K562 (cell line): ENCODE measurements around the gene HPN. TPM values are rescaled to one million over a fixed set of nuclear protein-coding genes. Genes with fewer than 3 reads are reported as not detected.

ENCODE experiments used
- ATAC-seq: fragments of 200-7000 bp; cut with Tn5 transposase; 3 replicates; pipeline ENCODE4 v1.9.1; 2020; ENCODE audit warnings: moderate library complexity
- BruUV-seq: library from RNA; stranded (reverse); fragments of 400-500 nt; replicated peaks from 2 replicates; lab custom pipeline; 2021; lab: Mats Ljungman, UMichigan
- CTCF ChIA-PET: fragments of 300-600 bp; formaldehyde crosslinking; extraction: SDS; loops from one replicate; lab custom pipeline; 2021; ENCODE audit warnings: low intra/inter-chr PET ratio; lab: Yijun Ruan, JAX
- POLR2A ChIA-PET: fragments of 300-600, 350-650 bp; sonication (Branson Sonifier 250); formaldehyde crosslinking; extraction: SDS; loops from one replicate; lab custom pipeline; 2021; ENCODE audit warnings: antibody characterized with exemption, inconsistent platforms; lab: Yijun Ruan, JAX
- DNase-seq, 4 experiments: peaks; one replicate each; pipeline versions ENCODE4 v3.0.0 to v3.0.0-alpha.2; 2011 to 2018; ENCODE audit warnings: low spot score in 3 of 4, mixed read lengths in 3 of 4; ENCODE audit errors: extremely low read depth in 1 of 4
- FAIRE-seq: peaks from 2 replicates; lab custom pipeline; 2011; peaks lifted over from hg19 to GRCh38; lab: Jason Lieb, UNC
- H2AFZ ChIP-seq: 2 replicates; pipeline ENCODE4 v1.6.0; 2011; ENCODE audit warnings: low read depth, low read length, control low read depth, inconsistent platforms
- H3K27ac ChIP-seq: fragments of 200-600 bp; 3 replicates; pipeline ENCODE4 v1.8.0; 2011; ENCODE audit warnings: low read depth, mild to moderate bottlenecking, control low read depth, inconsistent platforms, low read length, moderate library complexity, mixed read lengths; ENCODE audit errors: extremely low read depth
- H3K27me3 ChIP-seq, 2 experiments: fragments of 300-600 bp in 1 of 2; 2 replicates in 1 of 2; 3 replicates in 1 of 2; pipeline versions ENCODE4 v1.6.0 to v1.8.0; 2011; ENCODE audit warnings: inconsistent platforms in 2 of 2, low read length in 2 of 2, mild to moderate bottlenecking in 1 of 2, mixed read lengths in 1 of 2, moderate library complexity in 1 of 2; ENCODE audit not compliant: control insufficient read depth in 2 of 2, insufficient read depth in 2 of 2
- H3K36me3 ChIP-seq: fragments of 300-600 bp; 3 replicates; pipeline ENCODE4 v1.8.0; 2011; ENCODE audit warnings: mild to moderate bottlenecking, low read length, inconsistent platforms; ENCODE audit not compliant: control insufficient read depth, insufficient read depth
- H3K4me1 ChIP-seq, 2 experiments: fragments of 200-600 bp in 1 of 2; replicated peaks in 1 of 2; 2 replicates in 1 of 2; 3 replicates in 1 of 2; pipeline versions ENCODE4 v1.5.1 to v1.8.0; 2011; ENCODE audit warnings: inconsistent platforms in 2 of 2, low read length in 2 of 2, mild to moderate bottlenecking in 1 of 2, mixed read lengths in 1 of 2, moderate library complexity in 1 of 2; ENCODE audit not compliant: control insufficient read depth in 2 of 2, insufficient read depth in 2 of 2
- H3K4me2 ChIP-seq: 2 replicates; pipeline ENCODE4 v1.6.1; 2011; ENCODE audit warnings: low read length, control low read depth, inconsistent platforms, mixed read lengths; ENCODE audit not compliant: insufficient read depth
- H3K4me3 ChIP-seq: fragments of 200-600 bp; sonication (generic), shearing (Covaris generic); 2 replicates; pipeline ENCODE4 v1.5.1; 2016; ENCODE audit warnings: control low read depth, inconsistent platforms
- H3K79me2 ChIP-seq: fragments of 200-600 bp; 3 replicates; pipeline ENCODE4 v1.8.0; 2011; ENCODE audit warnings: low read length, inconsistent platforms; ENCODE audit not compliant: control insufficient read depth, insufficient read depth
- H3K9ac ChIP-seq, 2 experiments: 2 replicates each; pipeline versions ENCODE4 v1.6.0 to v1.6.1; 2011; ENCODE audit warnings: low read depth in 2 of 2, low read length in 2 of 2, control low read depth in 1 of 2, inconsistent platforms in 1 of 2, mild to moderate bottlenecking in 1 of 2, mixed read lengths in 1 of 2; ENCODE audit not compliant: insufficient read depth in 1 of 2
- H3K9me1 ChIP-seq: one replicate; pipeline ENCODE4 v1.6.0; 2011; ENCODE audit warnings: inconsistent platforms, mild to moderate bottlenecking, low read length, moderate library complexity; ENCODE audit not compliant: control insufficient read depth, insufficient read depth
- H3K9me3 ChIP-seq: replicated peaks from 2 replicates; pipeline ENCODE4 v1.5.1; 2011; ENCODE audit warnings: low read depth, low read length, inconsistent platforms; ENCODE audit not compliant: control insufficient read depth, insufficient read depth
- H4K20me1 ChIP-seq: replicated peaks from 2 replicates; pipeline ENCODE4 v1.6.1; 2011; ENCODE audit warnings: low read length, inconsistent platforms, mixed read lengths; ENCODE audit not compliant: control insufficient read depth, insufficient read depth
- GTF2B ChIP-seq: IDR thresholded peaks from 2 replicates; pipeline ENCODE4 v1.6.1; 2011; ENCODE audit not compliant: insufficient read length; ENCODE audit errors: extremely low read depth
- HNRNPLL ChIP-seq: fragments of 200-400 bp; formaldehyde crosslinking; IDR thresholded peaks from 2 replicates; pipeline ENCODE4 v1.6.1; 2017; ENCODE audit warnings: low read length, low read depth, mild to moderate bottlenecking; ENCODE audit not compliant: poor library complexity, severe bottlenecking
- JUND ChIP-seq, 2 experiments: IDR thresholded peaks; 2 replicates in 1 of 2; 3 replicates in 1 of 2; pipeline ENCODE4 v1.6.1; 2011; ENCODE audit warnings: borderline replicate concordance in 2 of 2, low read depth in 2 of 2, low read length in 2 of 2, improper control_type of control experiment in 1 of 2, missing biosample characterization in 1 of 2, missing genetic modification characterization in 1 of 2, missing genetic modification reagents in 1 of 2
- NELFE ChIP-seq: IDR thresholded peaks from 2 replicates; pipeline ENCODE4 v1.6.1; 2011; ENCODE audit warnings: mild to moderate bottlenecking; ENCODE audit not compliant: insufficient read depth, insufficient read length
- POLR3G ChIP-seq: IDR thresholded peaks from 2 replicates; pipeline ENCODE4 v1.6.1; 2011; ENCODE audit not compliant: insufficient read length, insufficient replicate concordance; ENCODE audit errors: extremely low read depth
- RBFOX2 ChIP-seq: fragments of 200-400 bp; formaldehyde crosslinking; IDR thresholded peaks from 2 replicates; pipeline ENCODE4 v1.6.1; 2017; ENCODE audit warnings: low read depth, mild to moderate bottlenecking, low read length, moderate library complexity
- TCFL5 ChIP-seq: fragments of 250-450 bp; sonication (Bioruptor Pico); conservative IDR thresholded peaks from 2 replicates; pipeline ENCODE4 v1.6.1; 2021; ENCODE audit warnings: mild to moderate bottlenecking, moderate library complexity, matching md5 sums
- ZNF444 ChIP-seq: fragments of 250-450 bp; sonication (Bioruptor Pico); IDR thresholded peaks from 2 replicates; pipeline ENCODE4 v1.4.0; 2020; ENCODE audit warnings: mild to moderate bottlenecking, moderate library complexity
- WGBS: fragments of 100-300 bp; shearing (Covaris generic); methylation state at CpG from one replicate; pipeline ENCODE4 v1.1.6; 2016; ENCODE audit warnings: low coverage, mixed read lengths; ENCODE audit not compliant: insufficient coverage; ENCODE audit errors: missing lambda C conversion rate; 5-methylcytosine and 5-hydroxymethylcytosine counted together
- in situ Hi-C: fragments of 300-500 bp; cut with MboI; formaldehyde crosslinking; loops from 4 replicates; pipeline ENCODE4 v1.15.0; 2018; ENCODE audit warnings: inconsistent platforms, mixed read lengths
- intact Hi-C: fragments of 100-400 bp; cut with micrococcal nuclease; formaldehyde crosslinking; loops from 2 replicates; pipeline ENCODE4 v1.14.2; 2022
- polyA plus RNA-seq, 8 experiments: library from polyadenylated mRNA; depleted of rRNA in 4 of 8; stranded (reverse) in 5 of 8; unstranded in 3 of 8; fragments of >200 nt; fragmentation: Nextera tagmentation in 2 of 8; fragmentation: Illumina TruSeq in 1 of 8; extraction: Ambion mirVana in 2 of 8; extraction: Trizol in 1 of 8; gene quantifications; 2 replicates each; pipeline versions ENCODE4 v1.2.1 to v1.2.3, GENCODE V29; 2011 to 2014; ENCODE audit warnings: inconsistent platforms in 1 of 8, missing spikeins in 1 of 8
- total RNA-seq, 7 experiments: library from RNA; depleted of rRNA in 6 of 7; stranded (reverse); fragments of >200 nt in 6 of 7; fragmentation: Illumina TruSeq in 2 of 7; extraction: Trizol in 2 of 7; gene quantifications; 2 replicates each; pipeline versions ENCODE4 v1.2.1 to v1.2.3, GENCODE V29; 2011 to 2021; ENCODE audit warnings: low replicate concordance in 1 of 7

HPN gene
- total and polyA plus RNA-seq, 9 of the 15 experiments (the other 6 are each of a cell fraction or from before 2014, with no cell fraction given) = 0.10 to 0.20 TPM; not detected in 7

- no peaks in the 10 kb centered on the region for H3K79me2 ChIP-seq
- peaks cover 64% of the 10 kb centered on the region for H3K36me3 ChIP-seq
- no peak overlapping the region for H3K27ac ChIP-seq
- CTCF ChIA-PET = no interaction called here
- 0 out of 2 replicates have a peak, but pooled peaks cover 3% of the 10 kb centered on the region for H4K20me1 ChIP-seq
- H3K27me3 ChIP-seq = 0 out of 5 replicates have a peak, but pooled peaks cover 0 to under 1% of the 10 kb centered on the region in 2 experiments
- H3K4me1 ChIP-seq = peaks cover 0 to 19% of the 10 kb centered on the region in 2 experiments; a peak in 4 of 5 replicates
- no peak overlapping the region for H3K4me2 ChIP-seq
- H3K4me3 ChIP-seq = no peak overlapping the region
- BruUV-seq = no TSS peak
- no peak for ATAC-seq
- no peak overlapping the region for H2AFZ ChIP-seq
- TF ChIP-seq NELFE (no peak), POLR3G (no peak), TCFL5 (CRISPR knock-in tag) (no peak), HNRNPLL (no peak), RBFOX2 (no peak), ZNF444 (no peak), JUND (IDR thresholded peaks at IDR 0.05; ENCODE audit: borderline replicate concordance, low read depth, low read length) (no peak), JUND (tag; IDR thresholded peaks at IDR 0.05; ENCODE audit: borderline replicate concordance, low read depth, low read length) (no peak), GTF2B (no peak)
- no peak overlapping the region for H3K9ac ChIP-seq
- H3K9me1 ChIP-seq = no peaks in the 10 kb centered on the region
- no peaks in the 10 kb centered on the region for H3K9me3 ChIP-seq
- POLR2A ChIA-PET = interaction anchor here (0.6 to 3.3 kb wide), 5 partner anchors 11 to 127 kb away, joined by 3 to 18 read pairs (median 4); no protein-coding TSS in a partner anchor
- intact Hi-C loops = no loop called here
- DNase-seq = no peak
- no peak for FAIRE-seq
- 83% methylated on average over 6 of the region's 6 CpGs for WGBS
- in situ Hi-C loops = no loop called here
Measured at GRCh38 chr19:35026418-35026817, 15.1 kb upstream of the HPN start.
